Measurements from ENCODE around the gene LRFN3. TPM values are rescaled to one million over a fixed set of nuclear protein-coding genes. Genes with fewer than 3 reads are reported as not detected.

LRFN3 gene
- total RNA-seq, 2 experiments from 2014 or later = 4.2 to 4.5 TPM

GRCh38 chr19:35913589-35913988 is 22.6 kb upstream of the LRFN3 start:
- no peaks in the 10 kb centered on the region for H3K9me3 Mint-ChIP-seq
- DNase-seq = peak in 1 of 14 experiments; percentile 43
- H3K4me3 ChIP-seq (ENCODE audit: low read length) = no peak overlapping the region
- H3K36me3 ChIP-seq (ENCODE audit: insufficient read depth, low read length) = no peaks in the 10 kb centered on the region
- H3K36me3 Mint-ChIP-seq (ENCODE audit: low read depth) = no peaks in the 10 kb centered on the region
- H3K4me1 ChIP-seq (ENCODE audit: insufficient read depth, low read length) = peaks cover 22% of the 10 kb centered on the region
- peaks cover 7% of the 10 kb centered on the region for H3K4me1 Mint-ChIP-seq (ENCODE audit: low read depth)
- no peaks in the 10 kb centered on the region for H3K9me3 ChIP-seq (ENCODE audit: control insufficient read depth in 1 of 2, insufficient read depth in 1 of 2, low read length in 2 of 2)
- ChIA-PET CTCF (no interaction called here), POLR2A (no interaction called here)
- TF ChIP-seq CTCF (IDR thresholded peaks at IDR 0.05) = no peak
- H3K27ac Mint-ChIP-seq = no peak overlapping the region
- intact Hi-C loops (cut with DNase I, micrococcal nuclease) = no loop called here
- ATAC-seq (ENCODE audit: poor library complexity) = no peak
- no peak overlapping the region for H3K27ac ChIP-seq (ENCODE audit: low read depth in 1 of 2, low read length in 2 of 2)
- no peaks in the 10 kb centered on the region for H3K27me3 ChIP-seq (ENCODE audit: control insufficient read depth in 1 of 2, insufficient read depth in 2 of 2, low read length in 2 of 2)
- no peaks in the 10 kb centered on the region for H3K27me3 Mint-ChIP-seq
- no peak overlapping the region for H3K4me3 Mint-ChIP-seq

GRCh38 chr19:35915443-35915842 is 20.7 kb upstream of the LRFN3 start:
- no peak overlapping the region for H3K27ac ChIP-seq (ENCODE audit: low read depth in 1 of 2, low read length in 2 of 2)
- ATAC-seq (ENCODE audit: poor library complexity) (no peak), DNase-seq (no peak)
- no peaks in the 10 kb centered on the region for H3K36me3 Mint-ChIP-seq (ENCODE audit: low read depth)
- no peaks in the 10 kb centered on the region for H3K4me1 Mint-ChIP-seq (ENCODE audit: low read depth)
- H3K27me3 ChIP-seq (ENCODE audit: control insufficient read depth in 1 of 2, insufficient read depth in 2 of 2, low read length in 2 of 2) = no peaks in the 10 kb centered on the region
- H3K36me3 ChIP-seq (ENCODE audit: insufficient read depth, low read length) = no peaks in the 10 kb centered on the region
- no peak overlapping the region for H3K4me3 Mint-ChIP-seq
- no peaks in the 10 kb centered on the region for H3K9me3 Mint-ChIP-seq
- no peak for TF ChIP-seq CTCF (IDR thresholded peaks at IDR 0.05)
- CTCF ChIA-PET = no interaction called here
- POLR2A ChIA-PET = no interaction called here
- intact Hi-C loops (cut with DNase I, micrococcal nuclease) = no loop called here
- H3K9me3 ChIP-seq (ENCODE audit: control insufficient read depth in 1 of 2, insufficient read depth in 1 of 2, low read length in 2 of 2) = no peaks in the 10 kb centered on the region
- no peak overlapping the region for H3K4me3 ChIP-seq (ENCODE audit: low read length)
- no peak overlapping the region for H3K27ac Mint-ChIP-seq
- H3K4me1 ChIP-seq (ENCODE audit: insufficient read depth, low read length) = peaks cover 9% of the 10 kb centered on the region
- H3K27me3 Mint-ChIP-seq = no peaks in the 10 kb centered on the region

- Histone ChIP-seq H3K9me3 (ENCODE audit: control insufficient read depth in 1 of 2, insufficient read depth in 1 of 2, low read length in 2 of 2) (no peaks in the 10 kb centered on the region), H3K36me3 (ENCODE audit: insufficient read depth, low read length) (no peaks in the 10 kb centered on the region), H3K4me1 (ENCODE audit: insufficient read depth, low read length) (no peaks in the 10 kb centered on the region), H3K4me3 (ENCODE audit: low read length) (no peak overlapping the region), H3K27ac (ENCODE audit: low read depth in 1 of 2, low read length in 2 of 2) (no peak overlapping the region), H3K27me3 (ENCODE audit: control insufficient read depth in 1 of 2, insufficient read depth in 2 of 2, low read length in 2 of 2) (no peaks in the 10 kb centered on the region)
- POLR2A ChIA-PET = no interaction called here
- Mint-ChIP-seq H3K27ac (no peak overlapping the region), H3K36me3 (ENCODE audit: low read depth) (no peaks in the 10 kb centered on the region), H3K27me3 (no peaks in the 10 kb centered on the region), H3K4me3 (no peak overlapping the region), H3K9me3 (no peaks in the 10 kb centered on the region), H3K4me1 (ENCODE audit: low read depth) (no peaks in the 10 kb centered on the region)
- DNase-seq (no peak), ATAC-seq (ENCODE audit: poor library complexity) (no peak)
- intact Hi-C loops (cut with DNase I, micrococcal nuclease) = no loop called here
- TF ChIP-seq CTCF (IDR thresholded peaks at IDR 0.05) = no peak
- CTCF ChIA-PET = no interaction called here
Observed at GRCh38 chr19:35919306-35919705, 16.9 kb upstream of the LRFN3 start.
